GM12878 (cell line): ENCODE data around the gene FXYD3. TPM values are rescaled to one million over a fixed set of nuclear protein-coding genes. Genes with fewer than 3 reads are reported as not detected.

ENCODE experiments used
- ATF7 ChIP-seq: fragments of 450-650 bp; IDR thresholded peaks from 2 replicates; pipeline ENCODE4 v1.6.1; 2016; ENCODE audit warnings: low read depth, mild to moderate bottlenecking
- BRCA1 ChIP-seq: IDR thresholded peaks from 2 replicates; pipeline ENCODE4 v1.6.1; 2011; ENCODE audit warnings: low read depth, low read length, improper control_type of control experiment
- CHD1 ChIP-seq: IDR thresholded peaks from 2 replicates; pipeline ENCODE4 v1.6.1; 2012; ENCODE audit warnings: low read depth, low read length, improper control_type of control experiment
- IKZF1 ChIP-seq: fragments of 450-650 bp; conservative IDR thresholded peaks from 2 replicates; pipeline ENCODE4 v1.6.1; 2017; ENCODE audit warnings: antibody characterized with exemption, mild to moderate bottlenecking
- MTA2 ChIP-seq: fragments of 450-650 bp; IDR thresholded peaks from 2 replicates; pipeline ENCODE4 v1.6.1; 2016; ENCODE audit warnings: low read depth, mild to moderate bottlenecking, moderate library complexity
- NKRF ChIP-seq: fragments of 450-650 bp; conservative IDR thresholded peaks from 2 replicates; pipeline ENCODE4 v1.6.1; 2017; ENCODE audit warnings: mild to moderate bottlenecking, moderate library complexity
- POLR2AphosphoS5 ChIP-seq: IDR thresholded peaks from 2 replicates; pipeline ENCODE4 v1.6.1; 2011; ENCODE audit warnings: mild to moderate bottlenecking, low read length, inconsistent platforms
- RAD51 ChIP-seq: fragments of 450-650 bp; IDR thresholded peaks from 2 replicates; pipeline ENCODE4 v1.6.1; 2016; ENCODE audit warnings: moderate library complexity, mild to moderate bottlenecking, inconsistent platforms
- SIX5 ChIP-seq: IDR thresholded peaks from 2 replicates; pipeline ENCODE4 v1.6.1; 2011; ENCODE audit warnings: mild to moderate bottlenecking, low read depth, low read length, moderate library complexity; ENCODE audit not compliant: severe bottlenecking
- YY1 ChIP-seq: IDR thresholded peaks from 2 replicates; pipeline ENCODE4 v1.6.1; 2011; ENCODE audit warnings: low read depth, mild to moderate bottlenecking, low read length
- ZNF622 ChIP-seq: fragments of 450-650 bp; IDR thresholded peaks from 2 replicates; pipeline ENCODE4 v1.6.1; 2017; ENCODE audit warnings: mild to moderate bottlenecking, inconsistent platforms
- polyA plus RNA-seq, 11 experiments: library from polyadenylated mRNA; depleted of rRNA in 4 of 11; unstranded in 6 of 11; stranded (reverse) in 5 of 11; fragments of >200 nt; fragmentation: Nextera tagmentation in 4 of 11; fragmentation: Illumina TruSeq in 1 of 11; extraction: Ambion mirVana in 4 of 11; extraction: Trizol in 1 of 11; gene quantifications; 1 replicate in 1 of 11; 2 replicates in 10 of 11; pipeline versions ENCODE4 v1.2.1 to v1.2.3, GENCODE V29; 2011 to 2016; ENCODE audit warnings: inconsistent platforms in 2 of 11, missing spikeins in 2 of 11, low read depth in 1 of 11
- total RNA-seq, 4 experiments: library from RNA; depleted of rRNA in 3 of 4; stranded (reverse); fragments of >200 nt in 3 of 4; fragmentation: Illumina TruSeq in 1 of 4; extraction: Trizol in 1 of 4; gene quantifications; 2 replicates each; pipeline versions ENCODE4 v1.2.1 to v1.2.3, GENCODE V29; 2013 to 2021
- TF ChIP-seq, protein P1 (sequence below): fragments of 450-650 bp; IDR thresholded peaks from 2 replicates; pipeline ENCODE4 v1.6.1; 2018; ENCODE audit warnings: borderline replicate concordance, mild to moderate bottlenecking; ENCODE audit not compliant: partially characterized antibody
- TF ChIP-seq, protein P2 (sequence below): IDR thresholded peaks from 2 replicates; pipeline ENCODE4 v1.6.1; 2012; ENCODE audit warnings: low read length, inconsistent platforms
- TF ChIP-seq, protein P3 (sequence below): fragments of 450-650 bp; IDR thresholded peaks from 2 replicates; pipeline ENCODE4 v1.6.1; 2017; ENCODE audit warnings: mild to moderate bottlenecking, low read depth, inconsistent platforms; ENCODE audit not compliant: poor library complexity, severe bottlenecking
- TF ChIP-seq, protein P4 (sequence below): IDR thresholded peaks from 2 replicates; pipeline ENCODE4 v1.6.1; 2012; ENCODE audit warnings: improper control_type of control experiment, low read depth, low read length; ENCODE audit not compliant: insufficient replicate concordance

Gene FXYD3
- total and polyA plus RNA-seq, 10 of the 15 experiments (the other 5 are each of a cell fraction or from before 2014, with no cell fraction given) = 0.09 to 0.44 TPM; not detected in 8

- TF ChIP-seq, protein P1, sequence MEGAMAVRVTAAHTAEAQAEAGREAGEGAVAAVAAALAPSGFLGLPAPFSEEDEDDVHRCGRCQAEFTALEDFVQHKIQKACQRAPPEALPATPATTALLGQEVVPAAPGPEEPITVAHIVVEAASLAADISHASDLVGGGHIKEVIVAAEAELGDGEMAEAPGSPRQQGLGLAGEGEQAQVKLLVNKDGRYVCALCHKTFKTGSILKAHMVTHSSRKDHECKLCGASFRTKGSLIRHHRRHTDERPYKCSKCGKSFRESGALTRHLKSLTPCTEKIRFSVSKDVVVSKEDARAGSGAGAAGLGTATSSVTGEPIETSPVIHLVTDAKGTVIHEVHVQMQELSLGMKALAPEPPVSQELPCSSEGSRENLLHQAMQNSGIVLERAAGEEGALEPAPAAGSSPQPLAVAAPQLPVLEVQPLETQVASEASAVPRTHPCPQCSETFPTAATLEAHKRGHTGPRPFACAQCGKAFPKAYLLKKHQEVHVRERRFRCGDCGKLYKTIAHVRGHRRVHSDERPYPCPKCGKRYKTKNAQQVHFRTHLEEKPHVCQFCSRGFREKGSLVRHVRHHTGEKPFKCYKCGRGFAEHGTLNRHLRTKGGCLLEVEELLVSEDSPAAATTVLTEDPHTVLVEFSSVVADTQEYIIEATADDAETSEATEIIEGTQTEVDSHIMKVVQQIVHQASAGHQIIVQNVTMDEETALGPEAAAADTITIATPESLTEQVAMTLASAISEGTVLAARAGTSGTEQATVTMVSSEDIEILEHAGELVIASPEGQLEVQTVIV = no peak
- TF ChIP-seq RAD51 = peak; percentile 15; the same call in 1 of the 2 replicates
- TF ChIP-seq NKRF = no peak
- TF ChIP-seq ATF7 = 0 out of 2 replicates have a peak, but pooled peaks have one; percentile 51
- TF ChIP-seq, protein P2, sequence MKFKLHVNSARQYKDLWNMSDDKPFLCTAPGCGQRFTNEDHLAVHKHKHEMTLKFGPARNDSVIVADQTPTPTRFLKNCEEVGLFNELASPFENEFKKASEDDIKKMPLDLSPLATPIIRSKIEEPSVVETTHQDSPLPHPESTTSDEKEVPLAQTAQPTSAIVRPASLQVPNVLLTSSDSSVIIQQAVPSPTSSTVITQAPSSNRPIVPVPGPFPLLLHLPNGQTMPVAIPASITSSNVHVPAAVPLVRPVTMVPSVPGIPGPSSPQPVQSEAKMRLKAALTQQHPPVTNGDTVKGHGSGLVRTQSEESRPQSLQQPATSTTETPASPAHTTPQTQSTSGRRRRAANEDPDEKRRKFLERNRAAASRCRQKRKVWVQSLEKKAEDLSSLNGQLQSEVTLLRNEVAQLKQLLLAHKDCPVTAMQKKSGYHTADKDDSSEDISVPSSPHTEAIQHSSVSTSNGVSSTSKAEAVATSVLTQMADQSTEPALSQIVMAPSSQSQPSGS = no peak
- TF ChIP-seq CHD1 = no peak
- no peak for TF ChIP-seq BRCA1
- TF ChIP-seq SIX5 = no peak
- peak; percentile 82; the same call in 1 of the 2 replicates for TF ChIP-seq POLR2AphosphoS5
- peak; percentile 100 for TF ChIP-seq IKZF1
- TF ChIP-seq, protein P3, sequence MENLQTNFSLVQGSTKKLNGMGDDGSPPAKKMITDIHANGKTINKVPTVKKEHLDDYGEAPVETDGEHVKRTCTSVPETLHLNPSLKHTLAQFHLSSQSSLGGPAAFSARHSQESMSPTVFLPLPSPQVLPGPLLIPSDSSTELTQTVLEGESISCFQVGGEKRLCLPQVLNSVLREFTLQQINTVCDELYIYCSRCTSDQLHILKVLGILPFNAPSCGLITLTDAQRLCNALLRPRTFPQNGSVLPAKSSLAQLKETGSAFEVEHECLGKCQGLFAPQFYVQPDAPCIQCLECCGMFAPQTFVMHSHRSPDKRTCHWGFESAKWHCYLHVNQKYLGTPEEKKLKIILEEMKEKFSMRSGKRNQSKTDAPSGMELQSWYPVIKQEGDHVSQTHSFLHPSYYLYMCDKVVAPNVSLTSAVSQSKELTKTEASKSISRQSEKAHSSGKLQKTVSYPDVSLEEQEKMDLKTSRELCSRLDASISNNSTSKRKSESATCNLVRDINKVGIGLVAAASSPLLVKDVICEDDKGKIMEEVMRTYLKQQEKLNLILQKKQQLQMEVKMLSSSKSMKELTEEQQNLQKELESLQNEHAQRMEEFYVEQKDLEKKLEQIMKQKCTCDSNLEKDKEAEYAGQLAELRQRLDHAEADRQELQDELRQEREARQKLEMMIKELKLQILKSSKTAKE = no peak
- no peak for TF ChIP-seq ZNF622
- 0 out of 2 replicates have a peak, but pooled peaks have one; percentile 24 for TF ChIP-seq MTA2
- no peak for TF ChIP-seq YY1
- TF ChIP-seq, protein P4, sequence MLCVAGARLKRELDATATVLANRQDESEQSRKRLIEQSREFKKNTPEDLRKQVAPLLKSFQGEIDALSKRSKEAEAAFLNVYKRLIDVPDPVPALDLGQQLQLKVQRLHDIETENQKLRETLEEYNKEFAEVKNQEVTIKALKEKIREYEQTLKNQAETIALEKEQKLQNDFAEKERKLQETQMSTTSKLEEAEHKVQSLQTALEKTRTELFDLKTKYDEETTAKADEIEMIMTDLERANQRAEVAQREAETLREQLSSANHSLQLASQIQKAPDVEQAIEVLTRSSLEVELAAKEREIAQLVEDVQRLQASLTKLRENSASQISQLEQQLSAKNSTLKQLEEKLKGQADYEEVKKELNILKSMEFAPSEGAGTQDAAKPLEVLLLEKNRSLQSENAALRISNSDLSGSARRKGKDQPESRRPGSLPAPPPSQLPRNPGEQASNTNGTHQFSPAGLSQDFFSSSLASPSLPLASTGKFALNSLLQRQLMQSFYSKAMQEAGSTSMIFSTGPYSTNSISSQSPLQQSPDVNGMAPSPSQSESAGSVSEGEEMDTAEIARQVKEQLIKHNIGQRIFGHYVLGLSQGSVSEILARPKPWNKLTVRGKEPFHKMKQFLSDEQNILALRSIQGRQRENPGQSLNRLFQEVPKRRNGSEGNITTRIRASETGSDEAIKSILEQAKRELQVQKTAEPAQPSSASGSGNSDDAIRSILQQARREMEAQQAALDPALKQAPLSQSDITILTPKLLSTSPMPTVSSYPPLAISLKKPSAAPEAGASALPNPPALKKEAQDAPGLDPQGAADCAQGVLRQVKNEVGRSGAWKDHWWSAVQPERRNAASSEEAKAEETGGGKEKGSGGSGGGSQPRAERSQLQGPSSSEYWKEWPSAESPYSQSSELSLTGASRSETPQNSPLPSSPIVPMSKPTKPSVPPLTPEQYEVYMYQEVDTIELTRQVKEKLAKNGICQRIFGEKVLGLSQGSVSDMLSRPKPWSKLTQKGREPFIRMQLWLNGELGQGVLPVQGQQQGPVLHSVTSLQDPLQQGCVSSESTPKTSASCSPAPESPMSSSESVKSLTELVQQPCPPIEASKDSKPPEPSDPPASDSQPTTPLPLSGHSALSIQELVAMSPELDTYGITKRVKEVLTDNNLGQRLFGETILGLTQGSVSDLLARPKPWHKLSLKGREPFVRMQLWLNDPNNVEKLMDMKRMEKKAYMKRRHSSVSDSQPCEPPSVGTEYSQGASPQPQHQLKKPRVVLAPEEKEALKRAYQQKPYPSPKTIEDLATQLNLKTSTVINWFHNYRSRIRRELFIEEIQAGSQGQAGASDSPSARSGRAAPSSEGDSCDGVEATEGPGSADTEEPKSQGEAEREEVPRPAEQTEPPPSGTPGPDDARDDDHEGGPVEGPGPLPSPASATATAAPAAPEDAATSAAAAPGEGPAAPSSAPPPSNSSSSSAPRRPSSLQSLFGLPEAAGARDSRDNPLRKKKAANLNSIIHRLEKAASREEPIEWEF = peak; percentile 86
Observed at GRCh38 chr19:35124098-35125060, 8.8 kb downstream of the FXYD3 start (continued).
